Panc1 (cell line): ENCODE results near the gene GOLGA1.

ENCODE experiments used
- CTCF ChIP-seq: fragments of 450-650 bp; IDR thresholded peaks from 2 replicates; pipeline ENCODE4 v1.5.1; 2017; ENCODE audit warnings: mild to moderate bottlenecking
- POLR2AphosphoS5 ChIP-seq: IDR thresholded peaks from 2 replicates; pipeline ENCODE4 v1.6.1; 2012; ENCODE audit warnings: mild to moderate bottlenecking, low read depth, low read length, moderate library complexity
- REST ChIP-seq, 2 experiments: IDR thresholded peaks; 2 replicates each; pipeline ENCODE4 v1.6.1; 2011 to 2012; ENCODE audit warnings: low read depth in 2 of 2, control low read depth in 1 of 2, low read length in 1 of 2, mild to moderate bottlenecking in 1 of 2, moderate library complexity in 1 of 2; ENCODE audit not compliant: insufficient read depth in 1 of 2
- SIN3A ChIP-seq: IDR thresholded peaks from 2 replicates; pipeline ENCODE4 v1.6.1; 2012; ENCODE audit warnings: low read depth, mild to moderate bottlenecking, low read length, moderate library complexity, borderline replicate concordance; ENCODE audit not compliant: insufficient read depth
- TCF7L2 ChIP-seq: IDR thresholded peaks from 2 replicates; pipeline ENCODE4 v1.6.1; 2011; ENCODE audit warnings: mild to moderate bottlenecking, low read depth, low read length, inconsistent platforms

- TF ChIP-seq CTCF (no peak), POLR2AphosphoS5 (no peak), REST (IDR thresholded peaks at IDR 0.05; ENCODE audit: insufficient read depth in 1 of 2, low read depth in 2 of 2, low read length in 1 of 2) (no peak), SIN3A (no peak), TCF7L2 (no peak)
Measured at GRCh38 chr9:124869466-124869985, 71.4 kb downstream of the GOLGA1 start.
